ENCODE results near the gene AGRN. TPM values are rescaled to one million over a fixed set of nuclear protein-coding genes. Genes with fewer than 3 reads are reported as not detected.

The AGRN gene
- polyA plus RNA-seq, 1 experiment = 28.3 TPM

DNA sequence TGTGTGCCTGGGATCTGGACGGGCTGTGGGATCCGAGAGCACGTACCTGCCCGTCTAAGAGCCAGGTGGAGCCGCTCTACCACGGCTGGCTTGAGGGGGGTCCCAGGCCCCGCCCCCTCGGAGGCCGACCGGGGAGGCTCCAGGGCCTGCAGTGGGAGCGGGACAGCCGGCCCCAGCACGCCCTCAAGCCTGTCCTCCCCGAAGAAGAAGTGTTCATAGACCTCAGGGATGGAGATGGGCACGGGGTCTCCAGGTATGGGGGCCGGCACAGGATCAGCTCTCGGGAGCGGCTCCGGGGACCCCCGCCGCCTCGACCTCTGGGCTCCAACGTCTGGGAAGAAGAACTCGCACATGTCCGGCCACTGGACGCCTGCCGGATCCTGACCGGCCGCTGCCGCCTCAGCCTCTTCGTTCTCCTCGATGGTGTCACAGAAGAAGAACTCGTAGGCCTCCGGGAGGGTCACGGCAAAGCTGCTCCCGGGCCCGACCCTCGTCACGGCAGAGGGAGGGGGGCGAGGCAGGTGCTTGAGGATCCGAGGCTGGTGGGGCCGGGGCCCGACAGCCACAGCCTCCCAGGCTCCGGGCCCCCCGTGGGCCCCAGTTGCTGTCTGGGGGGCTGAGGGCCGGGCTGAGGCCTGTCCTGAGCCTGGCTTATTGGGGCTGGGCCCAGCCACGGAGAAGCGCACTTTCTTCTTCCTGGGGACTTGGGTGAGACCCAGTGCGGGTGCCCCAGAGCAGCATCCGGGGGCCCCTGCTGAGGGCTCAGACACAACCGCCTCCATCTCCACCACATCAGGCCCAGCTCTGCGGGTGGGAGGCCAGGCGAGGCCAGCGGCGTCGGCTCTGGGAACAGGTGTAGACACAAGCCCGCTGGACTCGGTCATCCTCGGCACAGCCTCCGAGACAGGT is 40.8 kb upstream of the AGRN start:
- POLR2A ChIA-PET = no interaction called here
- peaks cover 32% of the 10 kb centered on the region for H3K27me3 ChIP-seq (ENCODE audit: control insufficient read depth, insufficient read depth, low read length)
- CTCF ChIA-PET = interaction anchor here (1.0 kb wide), 1 partner anchor 23 kb away, joined by 3 read pairs; no protein-coding TSS in a partner anchor
- TF ChIP-seq, protein P1, sequence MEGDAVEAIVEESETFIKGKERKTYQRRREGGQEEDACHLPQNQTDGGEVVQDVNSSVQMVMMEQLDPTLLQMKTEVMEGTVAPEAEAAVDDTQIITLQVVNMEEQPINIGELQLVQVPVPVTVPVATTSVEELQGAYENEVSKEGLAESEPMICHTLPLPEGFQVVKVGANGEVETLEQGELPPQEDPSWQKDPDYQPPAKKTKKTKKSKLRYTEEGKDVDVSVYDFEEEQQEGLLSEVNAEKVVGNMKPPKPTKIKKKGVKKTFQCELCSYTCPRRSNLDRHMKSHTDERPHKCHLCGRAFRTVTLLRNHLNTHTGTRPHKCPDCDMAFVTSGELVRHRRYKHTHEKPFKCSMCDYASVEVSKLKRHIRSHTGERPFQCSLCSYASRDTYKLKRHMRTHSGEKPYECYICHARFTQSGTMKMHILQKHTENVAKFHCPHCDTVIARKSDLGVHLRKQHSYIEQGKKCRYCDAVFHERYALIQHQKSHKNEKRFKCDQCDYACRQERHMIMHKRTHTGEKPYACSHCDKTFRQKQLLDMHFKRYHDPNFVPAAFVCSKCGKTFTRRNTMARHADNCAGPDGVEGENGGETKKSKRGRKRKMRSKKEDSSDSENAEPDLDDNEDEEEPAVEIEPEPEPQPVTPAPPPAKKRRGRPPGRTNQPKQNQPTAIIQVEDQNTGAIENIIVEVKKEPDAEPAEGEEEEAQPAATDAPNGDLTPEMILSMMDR (IDR thresholded peaks at IDR 0.05; ENCODE audit: low read depth, low read length) = no peak
- peaks cover 9% of the 10 kb centered on the region; the same call in 1 of the 2 replicates for H3K9me3 ChIP-seq (ENCODE audit: control insufficient read depth, insufficient read depth, low read length)
- no peak overlapping the region for H3K4me3 ChIP-seq (ENCODE audit: low read depth, low read length)
- H3K27ac ChIP-seq (ENCODE audit: low read depth, low read length) = no peak overlapping the region
- DNase-seq (ENCODE audit: low read depth, low spot score) = no peak

DNA sequence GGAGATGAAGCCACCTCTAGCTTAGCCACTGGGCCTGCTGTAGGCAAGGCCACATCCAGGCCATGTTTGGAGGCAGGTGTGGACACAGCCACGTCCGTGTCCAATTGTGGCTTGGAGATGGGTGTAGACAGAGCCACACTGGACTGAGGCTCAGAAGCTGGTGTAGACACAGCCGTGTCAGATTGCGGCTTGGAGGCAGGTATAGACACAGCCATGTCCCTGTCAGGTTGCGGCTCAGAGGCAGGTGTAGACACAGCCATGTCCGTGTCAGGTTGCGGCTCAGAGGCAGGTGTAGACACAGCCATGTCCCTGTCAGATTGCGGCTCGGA is 40.2 kb upstream of the AGRN start:
- peaks cover 9% of the 10 kb centered on the region; the same call in 1 of the 2 replicates for H3K9me3 ChIP-seq (ENCODE audit: control insufficient read depth, insufficient read depth, low read length)
- peaks cover 30% of the 10 kb centered on the region for H3K27me3 ChIP-seq (ENCODE audit: control insufficient read depth, insufficient read depth, low read length)
- no peak for DNase-seq (ENCODE audit: low read depth, low spot score)
- no peak overlapping the region for H3K27ac ChIP-seq (ENCODE audit: low read depth, low read length)
- H3K4me3 ChIP-seq (ENCODE audit: low read depth, low read length) = no peak overlapping the region
- ChIA-PET POLR2A (no interaction called here), CTCF (interaction anchor here (1.0 kb wide), 1 partner anchor 22 kb away, joined by 3 read pairs; no protein-coding TSS in a partner anchor)
- TF ChIP-seq, protein P1 (IDR thresholded peaks at IDR 0.05; ENCODE audit: low read depth, low read length) = no peak

DNA sequence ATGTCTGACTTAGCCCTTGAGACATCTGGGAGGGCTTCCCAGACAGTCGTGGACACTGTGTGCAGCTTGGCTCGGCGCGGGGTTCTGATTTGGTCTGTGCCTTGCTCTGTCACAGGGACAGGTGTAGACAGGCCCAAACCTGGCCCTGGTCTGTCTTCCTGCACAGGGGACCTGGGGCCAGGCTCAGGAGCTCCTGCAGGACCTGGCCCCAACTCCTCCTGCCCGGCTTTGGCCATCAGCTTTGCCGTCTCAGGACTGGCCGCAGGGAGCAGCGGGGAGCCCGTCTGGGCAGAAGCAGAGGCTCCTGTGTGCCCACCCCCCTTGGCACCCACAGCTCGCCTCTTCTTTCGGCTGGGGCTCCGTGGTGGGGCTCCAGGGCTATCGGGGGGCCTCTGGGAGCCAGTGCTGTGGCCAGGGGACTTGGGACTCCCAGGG is 39.8 kb upstream of the AGRN start:
- Histone ChIP-seq H3K4me3 (ENCODE audit: low read depth, low read length) (no peak overlapping the region), H3K27ac (ENCODE audit: low read depth, low read length) (no peak overlapping the region), H3K9me3 (ENCODE audit: control insufficient read depth, insufficient read depth, low read length) (peaks cover 9% of the 10 kb centered on the region; the same call in 1 of the 2 replicates), H3K27me3 (ENCODE audit: control insufficient read depth, insufficient read depth, low read length) (peaks cover 35% of the 10 kb centered on the region)
- ChIA-PET POLR2A (no interaction called here), CTCF (interaction anchor here (0.8 to 1.3 kb wide), 3 partner anchors 22 to 84 kb away, joined by 3 to 8 read pairs (median 4); no protein-coding TSS in a partner anchor)
- TF ChIP-seq, protein P1 (IDR thresholded peaks at IDR 0.05; ENCODE audit: low read depth, low read length) = no peak
- no peak for DNase-seq (ENCODE audit: low read depth, low spot score)

DNA sequence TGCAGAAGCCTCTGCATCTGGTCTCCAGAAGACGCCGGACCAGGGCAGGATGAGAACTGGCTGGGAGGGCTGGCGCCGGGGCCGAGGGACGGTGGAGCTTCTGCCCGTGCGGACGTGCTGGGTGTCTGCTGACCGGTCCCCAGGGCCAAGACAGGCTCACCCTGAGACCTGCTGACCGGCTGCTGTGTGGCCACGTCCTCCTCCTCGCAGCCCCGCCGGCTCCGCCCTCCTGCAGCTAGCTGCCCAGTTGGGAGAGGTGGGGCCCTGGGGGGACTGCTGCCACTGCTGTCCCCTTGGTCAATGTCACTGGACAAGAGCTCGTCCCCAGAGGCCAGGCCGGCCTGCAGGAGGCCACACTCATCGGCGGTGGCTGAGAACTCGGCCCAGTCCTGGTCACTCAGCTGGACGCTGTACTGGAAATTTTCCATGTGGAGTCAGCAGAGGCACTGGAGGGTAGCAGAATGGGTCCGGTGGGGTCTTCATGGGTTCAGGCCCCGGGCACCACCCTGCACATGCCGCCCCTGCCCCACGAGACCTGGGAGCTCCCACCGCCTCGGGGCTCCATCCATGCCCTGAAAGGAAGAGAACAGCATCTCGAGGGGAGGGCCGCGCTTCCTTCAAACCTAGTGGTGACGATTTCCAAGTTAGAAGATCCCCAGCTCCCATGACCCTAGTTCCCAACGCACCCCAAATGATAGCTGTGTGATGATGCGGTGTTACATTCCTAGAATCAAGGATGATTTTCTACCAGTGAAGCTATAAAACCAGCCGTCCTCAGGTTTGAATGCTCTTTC is 39.1 kb upstream of the AGRN start:
- DNase-seq (ENCODE audit: low read depth, low spot score) = no peak
- POLR2A ChIA-PET = no interaction called here

More for the DNA sequence above, 39.1 kb upstream of the AGRN start:
- no peak overlapping the region for H3K27ac ChIP-seq (ENCODE audit: low read depth, low read length)
- peaks cover 35% of the 10 kb centered on the region for H3K27me3 ChIP-seq (ENCODE audit: control insufficient read depth, insufficient read depth, low read length)
- H3K4me3 ChIP-seq (ENCODE audit: low read depth, low read length) = no peak overlapping the region
- TF ChIP-seq, protein P1 (IDR thresholded peaks at IDR 0.05; ENCODE audit: low read depth, low read length) = no peak
- peaks cover 9% of the 10 kb centered on the region; the same call in 1 of the 2 replicates for H3K9me3 ChIP-seq (ENCODE audit: control insufficient read depth, insufficient read depth, low read length)
- CTCF ChIA-PET = interaction anchor here (0.8 to 1.3 kb wide), 3 partner anchors 21 to 83 kb away, joined by 3 to 8 read pairs (median 4); no protein-coding TSS in a partner anchor
